OCI-M1 (cell line): ENCODE results near the gene ADAM23.

Experiments
- DNase-seq: peaks from one replicate; lab custom pipeline; 2025; lab: John Stamatoyannopoulos, UW

Gene ADAM23

DNA sequence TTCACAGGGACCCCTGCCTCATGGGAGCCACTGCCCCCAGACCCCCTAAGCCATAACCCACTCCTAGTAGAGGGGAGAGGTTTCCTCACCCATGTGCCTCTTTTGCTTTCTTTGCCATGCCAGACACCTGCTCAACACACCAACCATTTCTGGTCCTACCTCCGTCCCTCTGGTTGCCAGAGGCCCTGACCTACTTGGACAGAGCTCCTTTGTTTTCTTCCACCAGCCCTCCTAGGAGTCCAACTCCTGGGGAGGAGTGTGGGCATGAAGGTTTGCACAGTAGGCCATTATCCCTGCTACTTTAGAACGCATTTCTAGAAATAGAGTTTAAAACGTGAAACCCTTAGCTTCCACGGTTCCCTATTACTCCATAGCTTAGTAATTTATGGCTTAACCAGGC is 122.3 kb downstream of the ADAM23 start:
- DNase-seq, result no peak

DNA sequence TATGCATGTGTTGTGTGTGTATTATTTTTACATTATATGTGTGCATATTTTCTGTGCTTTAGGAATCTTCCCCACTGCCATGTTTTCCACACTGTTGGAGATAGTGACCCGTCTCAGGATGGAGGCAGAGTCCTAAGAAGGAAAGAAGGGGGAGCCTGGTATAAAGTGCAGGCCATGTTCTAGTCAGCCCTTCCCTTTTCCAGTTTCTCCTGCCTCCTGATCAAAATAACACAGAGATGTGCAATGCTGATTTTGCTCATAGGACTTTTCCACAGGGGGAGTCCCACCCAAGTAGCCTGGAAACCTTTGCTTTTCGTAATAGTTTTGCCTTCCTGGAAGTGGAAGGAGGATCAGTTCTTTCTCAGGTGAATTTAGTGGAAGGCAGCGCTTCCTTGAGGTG is 126.1 kb downstream of the ADAM23 start:
- DNase-seq, result no peak

DNA sequence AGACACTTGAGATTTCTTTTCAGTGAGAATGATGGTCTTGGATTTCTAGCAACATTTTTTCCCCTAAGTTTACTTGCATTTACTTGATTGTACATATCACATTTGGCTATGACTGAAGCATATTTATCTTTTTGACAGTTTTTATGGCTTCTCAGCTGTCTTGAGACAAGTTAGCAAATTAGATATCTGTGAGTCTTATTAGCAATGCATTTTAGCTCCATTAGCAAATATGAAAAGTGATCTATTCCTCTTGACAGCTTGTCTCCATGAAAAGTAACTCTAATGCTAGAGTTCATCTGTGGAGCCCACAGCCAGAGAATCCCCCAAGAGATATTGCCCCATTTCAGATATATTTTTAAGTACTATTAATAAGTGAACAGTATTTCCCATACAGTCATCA is 126.9 kb downstream of the ADAM23 start:
- no peak for DNase-seq

DNA sequence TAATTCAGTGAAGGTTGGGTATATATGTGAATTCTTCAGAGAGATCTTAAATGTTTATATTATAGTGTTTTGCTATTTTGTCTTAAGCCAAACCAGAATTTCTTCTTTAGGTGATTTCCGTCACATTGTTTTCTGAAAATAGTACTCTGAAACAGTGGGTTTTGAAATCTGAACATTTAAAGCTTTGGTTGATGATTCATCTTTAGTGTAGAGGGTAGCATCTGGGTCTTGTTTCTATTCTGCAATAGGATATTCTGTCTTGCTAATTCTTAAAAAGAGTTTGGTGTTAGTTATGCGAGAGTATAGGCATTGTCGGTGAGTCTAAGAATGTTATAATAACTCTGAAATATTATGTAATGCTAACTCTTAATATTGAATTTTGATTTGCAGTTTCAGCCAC is 129.4 kb downstream of the ADAM23 start:
- no peak for DNase-seq

DNA sequence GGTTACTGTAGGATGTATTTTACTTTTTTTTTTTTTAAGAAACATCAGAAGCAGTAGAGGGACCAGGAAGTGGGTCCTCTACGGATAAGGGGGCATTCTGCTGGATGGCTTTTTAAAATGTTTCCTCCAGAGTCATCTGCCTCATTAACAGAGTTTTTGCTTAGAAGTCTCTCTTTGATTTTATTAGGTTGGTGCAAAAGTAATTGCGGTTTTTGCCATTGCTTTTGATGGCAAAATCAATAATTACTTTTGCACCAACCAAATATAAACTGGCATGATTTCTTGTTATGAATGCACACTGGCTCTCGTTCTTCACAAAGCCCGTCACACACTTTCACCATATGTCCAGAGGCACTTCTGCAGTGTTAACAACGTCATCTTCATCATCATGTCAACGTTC is 130.5 kb downstream of the ADAM23 start:
- DNase-seq, result no peak

DNA sequence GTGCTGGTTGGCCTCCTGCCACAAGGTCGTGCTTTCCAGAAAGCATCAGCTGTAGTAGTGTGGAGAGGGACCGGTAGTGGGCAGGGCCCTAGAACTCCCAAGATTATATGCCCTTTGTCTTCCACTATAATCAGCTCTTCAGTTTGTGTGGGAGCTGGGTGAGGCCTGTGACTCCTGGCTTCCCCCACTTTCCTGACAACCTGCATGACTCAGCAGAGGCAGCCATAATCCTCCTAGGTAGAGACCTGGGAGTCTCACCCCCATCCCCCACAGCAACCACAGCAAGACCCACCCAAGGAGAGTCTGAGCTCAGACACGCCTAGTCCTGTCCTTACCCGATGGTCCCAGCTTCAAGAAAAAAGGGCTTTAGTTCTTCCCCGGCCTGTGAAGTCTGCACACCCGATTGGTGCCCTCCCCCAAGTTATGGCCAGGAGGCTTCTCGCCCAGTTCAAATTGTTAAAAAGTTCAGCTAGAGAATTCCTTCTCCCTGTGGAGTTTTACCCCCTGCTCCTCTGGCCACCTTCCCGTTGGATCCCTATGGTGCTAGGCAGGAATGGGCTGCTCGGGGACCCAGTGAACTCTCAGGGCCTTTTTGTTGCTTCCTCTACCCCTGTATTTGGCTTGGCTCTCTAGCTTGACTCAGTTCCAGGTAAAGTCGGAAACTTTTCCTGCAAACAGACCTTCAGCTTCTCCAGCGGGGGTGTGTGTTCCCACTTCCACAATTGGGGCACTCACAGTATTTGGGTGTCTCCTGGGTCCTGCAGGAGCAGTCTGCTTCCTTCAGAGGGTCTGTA is 141.2 kb downstream of the ADAM23 start:
- DNase-seq, result no peak

DNA sequence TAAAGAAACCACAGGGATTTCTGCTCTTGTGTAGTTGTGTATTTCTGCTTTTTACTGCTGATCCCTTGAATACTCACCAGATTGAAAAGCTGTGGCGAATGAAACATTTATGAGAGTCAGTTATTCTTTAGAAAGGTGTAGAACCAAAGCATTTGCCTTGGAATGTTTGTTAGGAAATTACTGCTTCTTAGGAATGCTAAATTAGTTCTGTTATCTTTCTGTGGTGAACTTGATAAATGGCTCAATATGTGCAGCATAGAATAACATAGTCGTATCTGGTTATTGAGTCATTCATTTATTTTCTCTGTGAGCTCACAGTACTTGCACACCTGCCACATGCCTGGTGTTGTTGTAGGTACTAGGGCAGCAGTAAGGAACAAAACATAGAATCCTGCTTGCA is 142.0 kb downstream of the ADAM23 start:
- no peak for DNase-seq

DNA sequence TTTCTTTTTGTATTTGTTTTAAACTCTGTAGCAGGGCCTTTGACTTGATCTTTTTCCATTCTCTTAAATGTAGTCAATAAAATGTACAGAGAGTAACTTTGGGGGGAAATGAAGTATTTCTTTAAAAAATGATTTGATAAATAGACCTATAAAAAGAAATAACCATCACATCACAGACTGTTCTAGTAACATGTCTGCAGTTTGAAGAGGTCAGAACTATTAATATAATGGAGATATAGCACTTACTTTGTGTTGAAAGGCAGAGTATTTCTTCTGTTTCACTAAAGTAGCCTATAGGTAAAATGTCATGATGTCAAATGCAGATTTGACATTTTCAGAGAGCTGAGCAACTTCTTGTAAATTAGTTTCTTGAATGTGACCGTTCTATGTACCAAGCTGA is 143.3 kb downstream of the ADAM23 start:
- DNase-seq, result no peak

DNA sequence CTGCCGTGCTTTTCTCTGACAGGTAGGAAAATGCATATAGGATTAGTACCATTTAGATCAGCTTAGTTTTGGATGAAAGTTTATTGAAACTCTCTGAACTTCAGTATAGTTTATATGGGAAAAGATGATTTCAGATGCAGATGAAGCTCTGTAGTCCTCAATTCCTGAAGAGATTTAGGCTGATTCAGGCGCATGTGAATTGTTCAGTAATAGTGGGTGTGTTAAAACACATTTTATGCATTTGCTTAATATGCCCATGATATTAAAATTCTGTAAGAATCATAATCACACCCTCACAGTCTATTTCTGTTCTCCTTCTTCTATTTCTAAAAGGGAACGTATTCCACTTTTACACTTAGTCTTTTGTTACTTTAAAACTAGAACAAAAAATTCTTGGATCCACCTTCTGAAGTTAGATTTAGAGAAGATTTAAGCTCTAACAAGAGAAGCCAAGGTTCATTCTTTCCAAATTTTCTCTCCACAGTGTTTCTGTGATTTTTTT is 154.4 kb downstream of the ADAM23 start:
- no peak for DNase-seq

DNA sequence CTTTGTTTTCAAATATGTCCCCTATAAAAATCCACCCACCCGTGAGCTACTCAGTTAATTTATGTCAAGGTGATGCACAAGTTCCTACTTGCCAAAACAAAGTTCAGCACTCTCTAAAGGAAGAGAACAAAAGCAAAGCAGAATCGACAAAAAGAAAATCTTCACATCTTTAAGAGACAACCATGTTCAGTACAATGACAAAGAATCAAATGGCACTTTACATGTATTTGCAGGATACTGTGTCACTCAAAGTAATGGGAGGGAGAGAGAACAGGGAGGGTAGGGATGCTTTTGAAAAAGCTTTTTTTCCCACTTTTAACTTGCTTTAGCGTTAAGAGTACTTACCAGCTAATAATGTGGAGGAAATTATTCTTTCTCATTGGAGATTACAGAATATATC is 159.9 kb downstream of the ADAM23 start:
- DNase-seq, result no peak

DNA sequence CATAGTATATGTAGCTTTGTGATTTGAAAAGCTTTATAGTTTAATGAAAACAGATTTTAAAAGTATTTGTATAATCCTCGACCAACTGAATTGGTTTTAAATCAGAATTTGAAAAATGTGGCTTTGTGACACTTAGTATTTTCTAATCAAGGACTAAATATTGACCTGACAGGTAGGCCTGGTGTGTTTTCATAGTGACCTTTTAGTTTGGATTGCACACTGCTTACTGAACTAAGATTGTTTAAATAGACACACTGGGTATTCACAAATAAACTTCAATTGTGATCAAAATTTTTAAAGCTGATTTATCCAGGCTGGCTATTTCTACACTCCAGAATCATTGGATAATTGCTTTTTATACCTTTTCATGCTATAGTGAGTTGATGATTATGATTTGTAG is 167.1 kb downstream of the ADAM23 start:
- no peak for DNase-seq

DNA sequence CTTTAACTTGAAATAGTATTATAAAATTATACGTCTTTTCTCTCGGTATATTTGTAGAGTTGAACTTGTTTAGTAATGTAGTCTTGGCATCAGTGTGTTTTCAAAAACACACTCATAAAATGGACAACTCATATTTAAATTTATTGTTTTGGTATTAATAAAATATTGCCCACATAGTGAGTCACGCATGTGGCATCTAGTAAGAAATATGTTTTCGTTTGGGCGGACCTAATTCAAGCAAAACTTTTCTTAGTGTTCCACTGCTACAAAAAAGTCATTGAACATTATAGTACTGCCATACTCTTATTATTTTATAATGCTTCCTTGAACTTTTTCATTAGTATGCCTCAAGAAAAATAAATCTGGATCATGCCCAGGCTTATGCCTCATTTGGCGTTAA is 167.9 kb downstream of the ADAM23 start:
- DNase-seq, result no peak

DNA sequence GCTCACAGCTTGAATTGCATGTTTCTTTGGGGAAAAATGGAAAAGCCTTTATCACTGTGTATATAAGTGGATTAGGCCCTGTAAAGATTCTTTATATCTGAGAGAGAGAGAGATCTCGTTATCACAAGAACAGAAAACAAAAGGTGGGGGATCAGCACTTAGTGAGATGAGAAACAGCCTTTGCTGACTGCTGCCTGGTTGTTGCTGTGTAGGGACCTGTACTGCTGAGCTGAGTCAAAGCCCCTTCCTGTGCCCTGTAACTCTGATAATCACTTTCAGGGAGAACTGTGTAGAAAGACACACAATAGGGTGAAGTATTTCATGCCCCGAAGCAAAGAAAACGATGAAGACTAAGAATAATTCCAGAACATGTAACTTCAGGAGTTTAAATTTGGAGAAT is 168.4 kb downstream of the ADAM23 start:
- DNase-seq, result no peak

DNA sequence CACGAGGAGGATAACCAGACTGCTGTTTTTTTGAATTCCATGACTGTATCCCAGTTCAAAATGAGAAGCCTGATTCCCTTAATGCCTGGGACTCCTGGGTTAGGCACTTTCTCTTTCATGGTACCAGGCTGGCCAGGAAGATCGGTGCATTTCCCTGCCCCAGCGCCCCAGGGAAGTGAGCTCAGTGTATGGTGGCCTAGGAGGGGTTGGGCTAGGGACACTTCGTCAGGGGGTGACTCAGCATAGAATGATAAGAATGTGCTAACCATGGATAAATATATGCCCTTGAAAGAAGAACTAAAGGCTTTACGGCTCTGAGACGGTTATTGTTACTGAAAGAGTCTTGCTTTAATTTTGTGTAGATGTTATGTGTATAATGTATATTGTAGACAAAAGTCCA is 171.5 kb downstream of the ADAM23 start:
- peak; percentile 93 for DNase-seq

DNA sequence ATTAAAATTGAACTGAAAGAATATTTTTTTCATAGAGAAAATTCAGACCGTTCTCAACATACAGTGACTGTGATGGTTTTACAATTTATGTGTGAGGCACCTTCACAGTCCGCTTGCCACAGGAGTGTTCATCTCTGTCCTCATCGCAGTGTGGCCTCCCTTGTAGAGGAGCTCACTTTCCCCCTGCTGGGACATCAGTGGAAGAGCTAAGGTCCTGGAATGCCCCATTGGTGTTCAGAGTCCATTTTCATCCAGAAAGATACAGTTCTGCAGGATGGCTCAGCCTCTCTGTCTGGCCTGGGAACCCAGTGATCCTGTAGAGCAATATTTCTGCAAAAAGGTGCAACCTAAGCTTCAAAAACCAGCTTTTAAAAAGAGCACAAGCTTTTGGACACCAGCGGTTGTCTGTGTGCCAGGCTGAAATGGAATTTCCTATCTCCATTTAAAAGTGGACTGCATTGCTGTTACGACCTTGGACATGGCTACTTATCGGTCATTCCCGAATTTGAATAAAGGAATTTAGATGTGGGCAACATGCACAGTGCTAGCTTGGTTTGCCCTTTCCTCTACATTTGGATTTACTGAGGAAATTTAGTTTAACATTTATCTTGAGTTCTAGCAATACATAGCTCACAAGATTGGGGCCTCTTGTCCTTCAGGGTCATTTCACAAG is 172.2 kb downstream of the ADAM23 start:
- peak; percentile 30 for DNase-seq

DNA sequence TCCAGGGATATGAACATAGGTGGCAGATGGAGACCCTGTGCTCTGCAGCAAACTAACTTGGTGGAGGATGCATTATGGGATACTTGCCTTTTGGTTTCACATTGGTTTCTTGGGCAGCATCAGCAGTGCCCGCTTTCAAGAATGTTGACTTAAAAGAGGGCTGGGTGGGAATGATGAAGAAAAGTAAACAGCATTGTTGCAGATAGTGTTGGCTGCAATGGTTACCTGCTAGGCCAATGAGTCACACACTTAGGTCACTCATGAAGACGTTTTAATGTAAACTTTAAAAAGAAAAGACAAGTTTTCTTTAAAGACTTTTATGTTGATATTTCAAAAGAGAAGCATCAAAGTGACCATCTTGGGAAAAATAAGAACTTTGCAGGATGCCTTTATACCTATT is 172.8 kb downstream of the ADAM23 start:
- no peak for DNase-seq

DNA sequence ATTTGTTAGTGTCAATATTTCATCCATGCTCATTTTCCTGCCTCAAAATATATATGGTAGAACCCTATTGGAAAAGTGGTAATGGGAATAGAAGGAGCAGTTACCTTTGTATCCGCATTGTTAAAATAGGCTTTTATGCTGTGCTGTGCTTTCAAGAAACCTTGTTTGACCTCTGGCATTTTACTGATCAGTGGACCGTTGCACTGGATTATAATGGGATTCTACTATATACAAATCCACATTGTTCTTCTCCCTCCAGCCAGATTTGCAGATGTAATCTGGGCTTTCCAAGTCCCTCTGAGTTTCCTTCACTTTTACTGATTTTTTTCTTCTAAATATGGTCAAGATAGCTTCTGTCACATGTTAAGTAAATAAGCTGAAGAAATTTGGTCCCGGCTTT is 175.7 kb downstream of the ADAM23 start:
- no peak for DNase-seq

DNA sequence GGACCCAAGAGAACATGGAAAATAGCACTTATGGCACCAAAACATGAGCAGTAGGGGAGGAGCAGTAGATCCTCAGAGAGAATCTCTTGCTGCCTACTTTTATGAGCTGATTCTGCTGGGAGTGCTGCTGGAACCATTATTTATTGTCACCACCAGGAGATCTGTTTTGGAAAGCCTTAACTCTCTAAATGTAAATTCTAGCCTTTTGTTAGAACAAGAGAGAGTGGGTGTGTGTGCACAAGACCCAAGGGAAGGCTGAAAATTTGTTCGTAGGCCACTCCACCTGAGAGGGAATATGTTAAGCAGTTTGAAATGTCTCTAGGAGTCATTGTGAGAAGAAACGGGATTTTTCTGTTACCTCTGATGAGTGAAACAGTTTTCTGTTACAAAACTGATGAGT is 182.8 kb downstream of the ADAM23 start:
- no peak for DNase-seq

DNA sequence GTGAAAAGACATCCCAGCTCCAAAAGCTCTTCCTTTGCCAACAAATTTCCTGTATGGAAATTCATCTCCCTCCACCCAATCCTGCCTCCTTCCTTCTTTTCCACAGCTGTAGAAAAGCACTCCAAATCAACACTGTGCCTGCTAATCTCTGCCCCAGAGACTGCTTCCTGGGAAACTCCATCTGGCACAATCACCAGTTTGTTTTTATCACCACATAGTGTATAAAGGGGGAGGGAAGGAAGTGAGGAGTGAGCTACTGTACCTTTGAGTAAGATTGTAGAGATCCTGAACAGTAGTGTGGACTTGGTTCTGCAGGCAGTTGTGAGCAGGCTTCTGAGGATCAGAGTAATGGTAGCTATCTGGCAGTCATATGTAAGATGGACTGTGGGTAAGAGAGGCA is 184.3 kb downstream of the ADAM23 start:
- no peak for DNase-seq

DNA sequence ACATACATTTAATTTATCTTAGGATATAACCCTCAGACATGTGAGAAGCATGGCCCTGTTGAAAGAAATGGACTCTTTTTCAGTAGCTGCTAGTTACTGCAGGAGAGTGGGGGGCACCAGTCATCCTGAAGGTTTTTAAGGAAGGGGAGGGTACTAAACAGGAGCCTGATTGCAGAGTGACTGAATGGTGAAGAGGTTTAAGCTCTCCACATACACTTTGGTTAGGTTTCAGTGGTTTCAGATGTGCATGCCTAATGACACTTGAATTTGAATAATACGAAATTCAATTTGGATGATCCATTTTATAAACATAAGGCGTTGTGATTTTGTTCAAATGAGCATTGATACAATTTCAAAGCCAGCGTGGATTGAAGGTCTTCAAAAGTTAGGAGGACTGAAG is 188.0 kb downstream of the ADAM23 start:
- no peak for DNase-seq

DNA sequence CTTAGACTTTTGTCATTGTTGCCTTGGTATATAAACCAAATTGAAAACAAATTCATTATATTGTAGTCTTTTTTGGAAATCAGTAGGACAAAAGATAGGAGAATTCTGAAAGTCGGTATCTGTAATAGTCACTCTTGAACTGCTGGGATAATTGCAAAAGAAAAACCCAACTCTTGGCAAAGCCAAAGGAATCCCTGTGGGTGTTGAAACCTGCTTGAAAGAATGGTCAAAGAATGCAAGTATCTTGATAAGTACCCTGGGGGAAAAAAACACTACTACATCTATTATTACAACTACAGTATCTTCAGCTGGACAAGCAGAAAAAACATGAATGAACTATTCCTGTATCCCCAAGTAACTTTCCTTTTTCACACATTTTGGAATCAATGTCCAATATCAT is 191.7 kb downstream of the ADAM23 start:
- DNase-seq, result no peak

DNA sequence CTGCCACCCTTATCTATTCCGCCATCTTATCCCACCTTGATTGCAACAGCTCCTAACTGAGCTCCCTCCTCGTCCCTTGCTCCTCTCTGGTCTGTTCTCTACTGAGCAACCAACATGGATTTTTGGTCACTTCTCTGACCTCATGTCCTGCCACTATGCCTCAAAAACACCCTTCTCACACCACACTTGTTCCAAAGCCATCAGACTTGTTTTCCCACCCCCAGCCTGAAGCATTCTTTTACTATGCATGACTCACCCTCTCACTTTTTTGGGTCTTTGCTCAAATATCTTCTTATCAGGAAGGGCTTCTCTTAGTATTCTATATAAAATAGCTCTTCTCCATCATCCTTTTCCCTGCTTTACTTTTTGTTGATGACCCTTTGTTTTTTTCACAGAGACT is 196.3 kb downstream of the ADAM23 start:
- no peak for DNase-seq

DNA sequence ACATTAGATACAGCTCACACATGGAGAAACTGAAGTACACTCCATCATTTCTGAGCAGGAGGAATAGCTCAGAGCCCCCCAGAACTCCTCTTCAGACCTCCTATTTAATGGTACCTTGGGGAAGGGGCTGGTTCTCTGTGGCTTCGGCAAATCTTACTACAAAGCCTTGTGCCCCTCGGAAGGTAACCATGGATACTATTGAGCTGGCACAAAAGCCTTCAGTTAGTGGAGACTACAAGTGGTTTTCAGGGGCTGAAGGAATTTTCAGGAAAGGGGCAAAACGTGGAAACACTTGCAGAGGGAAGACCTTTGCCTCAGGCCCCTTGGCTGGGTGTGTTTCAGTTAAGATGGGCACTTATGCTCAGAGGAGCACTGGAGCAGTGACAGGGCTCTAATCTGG is 197.9 kb downstream of the ADAM23 start:
- no peak for DNase-seq
